ENCODE results near the gene B3GNT7.

Gene B3GNT7

DNA sequence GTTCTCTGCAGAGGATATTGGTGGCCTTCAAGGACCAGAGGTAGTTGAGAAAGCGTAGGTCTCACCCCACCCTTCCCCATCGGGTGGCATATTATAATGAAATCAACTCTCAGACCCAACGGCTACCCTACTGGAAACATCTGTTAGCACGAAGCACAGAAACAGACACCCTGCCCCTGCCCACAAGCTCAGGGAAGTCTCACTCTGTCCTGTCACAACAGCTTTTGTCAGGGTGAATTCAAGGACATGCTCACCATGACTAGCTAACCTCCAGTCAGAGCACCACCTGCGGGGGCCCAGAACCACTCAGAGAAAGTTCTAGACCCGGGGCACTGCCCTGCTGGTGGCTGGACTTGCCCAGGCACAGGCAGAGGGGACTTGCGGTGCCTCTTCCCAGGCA lies 3.5 kb upstream of the B3GNT7 start:
- no peaks in the 10 kb centered on the region for H3K36me3 ChIP-seq (ENCODE audit: insufficient read depth, low read length)
- no peaks in the 10 kb centered on the region for H3F3A ChIP-seq (ENCODE audit: insufficient read depth, low read length)
- TF ChIP-seq, protein P1, sequence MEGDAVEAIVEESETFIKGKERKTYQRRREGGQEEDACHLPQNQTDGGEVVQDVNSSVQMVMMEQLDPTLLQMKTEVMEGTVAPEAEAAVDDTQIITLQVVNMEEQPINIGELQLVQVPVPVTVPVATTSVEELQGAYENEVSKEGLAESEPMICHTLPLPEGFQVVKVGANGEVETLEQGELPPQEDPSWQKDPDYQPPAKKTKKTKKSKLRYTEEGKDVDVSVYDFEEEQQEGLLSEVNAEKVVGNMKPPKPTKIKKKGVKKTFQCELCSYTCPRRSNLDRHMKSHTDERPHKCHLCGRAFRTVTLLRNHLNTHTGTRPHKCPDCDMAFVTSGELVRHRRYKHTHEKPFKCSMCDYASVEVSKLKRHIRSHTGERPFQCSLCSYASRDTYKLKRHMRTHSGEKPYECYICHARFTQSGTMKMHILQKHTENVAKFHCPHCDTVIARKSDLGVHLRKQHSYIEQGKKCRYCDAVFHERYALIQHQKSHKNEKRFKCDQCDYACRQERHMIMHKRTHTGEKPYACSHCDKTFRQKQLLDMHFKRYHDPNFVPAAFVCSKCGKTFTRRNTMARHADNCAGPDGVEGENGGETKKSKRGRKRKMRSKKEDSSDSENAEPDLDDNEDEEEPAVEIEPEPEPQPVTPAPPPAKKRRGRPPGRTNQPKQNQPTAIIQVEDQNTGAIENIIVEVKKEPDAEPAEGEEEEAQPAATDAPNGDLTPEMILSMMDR (IDR thresholded peaks at IDR 0.05; ENCODE audit: low read length) = no peak
- no peak for TF ChIP-seq EZH2 (IDR thresholded peaks at IDR 0.05; ENCODE audit: borderline replicate concordance, low read length)
- H3K4me2 ChIP-seq (ENCODE audit: low read length) = peak overlapping the region; percentile 20; the same call in 1 of the 2 replicates
- H3K9ac ChIP-seq (ENCODE audit: low read length) = no peak overlapping the region; the same call in 1 of the 2 replicates
- no peak overlapping the region for H3K4me3 ChIP-seq (ENCODE audit: low read depth, low read length, poor library complexity, severe bottlenecking)
- no peaks in the 10 kb centered on the region for H3K9me2 ChIP-seq (ENCODE audit: low read depth, low read length)
- peak overlapping the region; percentile 91 for H3K27ac ChIP-seq (ENCODE audit: low read depth, low read length, poor library complexity, severe bottlenecking)
- H3K9me3 ChIP-seq (ENCODE audit: low read length) = no peaks in the 10 kb centered on the region
- peaks cover 45% of the 10 kb centered on the region for H3K4me1 ChIP-seq (ENCODE audit: insufficient read depth, low read length, severe bottlenecking)
- no peak overlapping the region for H2AFZ ChIP-seq (ENCODE audit: low read length)
- no peaks in the 10 kb centered on the region for H4K20me1 ChIP-seq (ENCODE audit: insufficient read depth, low read length)
- H3K79me2 ChIP-seq (ENCODE audit: insufficient read depth, low read length) = no peaks in the 10 kb centered on the region
- no peaks in the 10 kb centered on the region for H3K27me3 ChIP-seq (ENCODE audit: insufficient read depth, low read length)

DNA sequence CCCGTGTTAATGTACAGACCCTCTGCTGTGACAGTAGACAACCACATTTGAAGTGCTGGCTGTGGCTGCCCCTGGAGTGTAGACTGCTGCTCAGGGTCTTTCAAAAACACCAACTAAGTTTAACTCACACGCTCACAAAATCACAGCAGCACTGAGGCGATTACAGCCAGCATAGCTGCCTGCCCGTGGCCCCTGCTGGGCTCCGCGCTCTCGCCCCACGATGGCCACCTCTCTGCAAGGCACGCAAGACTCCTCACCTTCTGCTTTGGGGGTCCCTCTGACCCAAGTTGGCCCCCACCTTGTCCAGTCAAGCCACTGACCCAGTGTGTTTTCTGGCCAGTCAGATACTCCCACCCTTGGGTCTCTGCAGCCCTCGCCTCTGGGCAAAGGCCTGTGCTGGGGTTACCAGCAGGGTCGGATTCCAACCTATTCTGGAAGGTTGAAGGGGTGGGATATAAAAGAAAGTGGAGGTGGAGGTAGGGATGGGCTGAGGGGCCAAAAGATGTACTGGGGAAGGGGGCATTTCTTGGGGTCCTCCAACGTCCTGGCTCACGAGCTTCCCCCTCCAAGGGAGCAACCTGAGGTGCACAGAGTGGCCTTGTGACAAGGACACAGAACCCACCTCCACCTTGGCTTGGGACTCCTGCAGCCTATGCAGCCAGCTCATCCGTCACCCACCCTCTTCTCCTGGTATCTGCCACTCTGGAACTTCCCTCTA lies 2.9 kb upstream of the B3GNT7 start:
- Histone ChIP-seq H3K4me2 (ENCODE audit: low read length) (peak overlapping the region; percentile 20; the same call in 1 of the 2 replicates), H3K9me2 (ENCODE audit: low read depth, low read length) (no peaks in the 10 kb centered on the region), H4K20me1 (ENCODE audit: insufficient read depth, low read length) (no peaks in the 10 kb centered on the region), H3K27me3 (ENCODE audit: insufficient read depth, low read length) (no peaks in the 10 kb centered on the region), H3K27ac (ENCODE audit: low read depth, low read length, poor library complexity, severe bottlenecking) (peak overlapping the region; percentile 91), H3F3A (ENCODE audit: insufficient read depth, low read length) (no peaks in the 10 kb centered on the region), H3K4me1 (ENCODE audit: insufficient read depth, low read length, severe bottlenecking) (peaks cover 45% of the 10 kb centered on the region), H3K9me3 (ENCODE audit: low read length) (no peaks in the 10 kb centered on the region), H3K9ac (ENCODE audit: low read length) (no peak overlapping the region; the same call in 1 of the 2 replicates), H3K79me2 (ENCODE audit: insufficient read depth, low read length) (no peaks in the 10 kb centered on the region), H2AFZ (ENCODE audit: low read length) (no peak overlapping the region), H3K4me3 (ENCODE audit: low read depth, low read length, poor library complexity, severe bottlenecking) (no peak overlapping the region), H3K36me3 (ENCODE audit: insufficient read depth, low read length) (no peaks in the 10 kb centered on the region)
- TF ChIP-seq EZH2 (IDR thresholded peaks at IDR 0.05; ENCODE audit: borderline replicate concordance, low read length) = no peak
- TF ChIP-seq, protein P1 (IDR thresholded peaks at IDR 0.05; ENCODE audit: low read length) = no peak

DNA sequence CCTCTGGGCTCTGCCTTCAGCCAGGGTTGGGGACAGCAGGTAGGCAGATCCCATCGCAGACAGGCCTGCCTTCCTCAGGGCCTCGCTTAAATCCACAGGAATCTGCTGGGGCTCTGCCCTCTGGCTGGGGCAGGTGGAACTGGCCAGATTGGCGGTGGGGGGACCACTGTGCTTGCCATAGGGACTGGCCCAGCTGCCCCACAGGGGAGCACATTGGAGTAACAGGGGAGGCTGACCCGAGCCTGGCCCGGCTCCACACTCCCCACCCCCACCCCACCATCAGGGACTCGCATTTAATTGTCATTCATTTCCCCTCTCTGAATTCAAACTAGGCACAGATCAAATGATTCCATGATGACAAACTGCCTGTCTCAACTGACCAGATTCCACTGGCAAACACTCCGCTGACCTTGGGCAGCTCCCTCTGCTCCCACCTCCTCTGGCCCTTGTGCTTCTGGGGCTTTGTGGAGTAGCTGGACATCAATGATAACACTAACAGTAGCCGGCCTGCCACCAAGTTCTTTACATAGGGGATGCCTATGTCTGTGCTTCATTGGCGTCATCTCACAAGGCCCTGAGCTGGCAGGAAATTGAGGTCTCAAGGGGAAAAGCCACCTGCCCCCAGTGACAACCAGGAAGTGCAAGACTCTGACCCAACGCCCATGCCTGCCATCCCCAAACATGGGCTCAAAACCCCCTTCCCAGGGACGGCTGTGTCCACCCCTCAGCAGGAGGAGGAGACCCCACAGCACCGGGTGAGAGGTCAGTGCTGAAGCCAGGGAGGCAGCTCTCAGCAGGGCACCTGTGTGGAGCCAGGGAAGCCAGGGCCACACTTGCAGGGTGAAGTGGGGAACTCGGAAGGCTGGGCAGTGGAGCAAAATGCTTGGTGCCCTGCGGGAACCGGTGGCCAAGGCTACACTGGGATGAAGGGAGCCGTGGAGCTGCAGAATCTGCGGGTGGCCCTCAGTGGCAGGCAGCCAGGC lies 2.1 kb upstream of the B3GNT7 start:
- H3K27me3 ChIP-seq (ENCODE audit: insufficient read depth, low read length) = no peaks in the 10 kb centered on the region
- H3K4me1 ChIP-seq (ENCODE audit: insufficient read depth, low read length, severe bottlenecking) = peaks cover 45% of the 10 kb centered on the region
- H3K9me2 ChIP-seq (ENCODE audit: low read depth, low read length) = no peaks in the 10 kb centered on the region
- no peak overlapping the region for H2AFZ ChIP-seq (ENCODE audit: low read length)
- peak overlapping the region; percentile 75 for H3K9ac ChIP-seq (ENCODE audit: low read length)
- no peaks in the 10 kb centered on the region for H3K36me3 ChIP-seq (ENCODE audit: insufficient read depth, low read length)
- H3K79me2 ChIP-seq (ENCODE audit: insufficient read depth, low read length) = no peaks in the 10 kb centered on the region
- peak overlapping the region; percentile 83 for H3K4me2 ChIP-seq (ENCODE audit: low read length)
- H3K27ac ChIP-seq (ENCODE audit: low read depth, low read length, poor library complexity, severe bottlenecking) = peak overlapping the region; percentile 91
- no peaks in the 10 kb centered on the region for H3F3A ChIP-seq (ENCODE audit: insufficient read depth, low read length)
- H3K4me3 ChIP-seq (ENCODE audit: low read depth, low read length, poor library complexity, severe bottlenecking) = peak overlapping the region; percentile 63
- no peaks in the 10 kb centered on the region for H3K9me3 ChIP-seq (ENCODE audit: low read length)
- H4K20me1 ChIP-seq (ENCODE audit: insufficient read depth, low read length) = no peaks in the 10 kb centered on the region
- TF ChIP-seq, protein P1 (IDR thresholded peaks at IDR 0.05; ENCODE audit: low read length) = peak; percentile 19; the same call in 1 of the 2 replicates
- no peak for TF ChIP-seq EZH2 (IDR thresholded peaks at IDR 0.05; ENCODE audit: borderline replicate concordance, low read length)
